PC-3 (cell line): Measurements from ENCODE around the gene MISP3. TPM values are rescaled to one million over a fixed set of nuclear protein-coding genes. Genes with fewer than 3 reads are reported as not detected.

Experiments used
- ATAC-seq: fragments of 200-7000 bp; cut with Tn5 transposase; 2 replicates; pipeline ENCODE4 v1.9.1; 2020; ENCODE audit warnings: mild to moderate bottlenecking, moderate library complexity
- BruUV-seq: library from RNA; stranded (reverse); fragments of 400-500 nt; replicated peaks from 2 replicates; lab custom pipeline; 2021; lab: Mats Ljungman, UMichigan
- CTCF ChIA-PET: fragments of 300-600 bp; sonication (Branson Sonifier 250); formaldehyde crosslinking; loops from one replicate; lab custom pipeline; 2022; ENCODE audit warnings: antibody characterized with exemption; lab: Charles Lee
- POLR2A ChIA-PET: fragments of 300-600 bp; sonication (Branson Sonifier 250); formaldehyde crosslinking; loops from one replicate; lab custom pipeline; 2022; ENCODE audit warnings: antibody characterized with exemption; ENCODE audit not compliant: unreplicated experiment; lab: Charles Lee
- DNase-seq: peaks from one replicate; pipeline ENCODE4 v3.0.0-alpha.2; 2015
- H2AFZ ChIP-seq: fragments of 300-600 bp; sonication (generic); 2 replicates; pipeline ENCODE4 v1.6.0; 2016; ENCODE audit warnings: antibody characterized with exemption, low read length
- H3F3A ChIP-seq: fragments of 300-600 bp; sonication (generic); one replicate; pipeline ENCODE4 v1.6.0; 2017; ENCODE audit warnings: antibody characterized with exemption, low read length, control low read depth, mild to moderate bottlenecking; ENCODE audit not compliant: unreplicated experiment
- H3K27ac ChIP-seq: fragments of 300-600 bp; sonication (generic); 2 replicates; pipeline ENCODE4 v1.5.1; 2016; ENCODE audit warnings: mild to moderate bottlenecking, low read length
- H3K27me3 ChIP-seq: fragments of 300-600 bp; sonication (generic); 2 replicates; pipeline ENCODE4 v1.6.1; 2016; ENCODE audit warnings: low read length, mixed read lengths
- H3K36me3 ChIP-seq: fragments of 300-600 bp; sonication (generic); 2 replicates; pipeline ENCODE4 v1.6.1; 2016; ENCODE audit warnings: low read depth, mixed run types, low read length, mixed read lengths
- H3K4me1 ChIP-seq: fragments of 300-600 bp; sonication (generic); 2 replicates; pipeline ENCODE4 v1.5.1; 2016; ENCODE audit warnings: low read length; ENCODE audit not compliant: insufficient read depth
- H3K4me2 ChIP-seq: fragments of 300-600 bp; sonication (generic); 2 replicates; pipeline ENCODE4 v1.6.0; 2016; ENCODE audit warnings: low read length
- H3K4me3 ChIP-seq: fragments of 300-600 bp; sonication (generic); 2 replicates; pipeline ENCODE4 v1.5.1; 2016; ENCODE audit warnings: mild to moderate bottlenecking, low read length, mixed read lengths
- H3K79me2 ChIP-seq: fragments of 300-600 bp; sonication (generic); 2 replicates; pipeline ENCODE4 v1.6.1; 2017; ENCODE audit warnings: low read length, mixed read lengths
- H3K9ac ChIP-seq: fragments of 300-600 bp; sonication (generic); 2 replicates; pipeline ENCODE4 v1.6.0; 2016; ENCODE audit warnings: mild to moderate bottlenecking, low read length
- H3K9me2 ChIP-seq: fragments of 300-600 bp; sonication (generic); replicated peaks from 2 replicates; pipeline ENCODE4 v1.6.1; 2016; ENCODE audit warnings: mixed run types, low read length, mixed read lengths
- H3K9me3 ChIP-seq: fragments of 300-600 bp; sonication (generic); 2 replicates; pipeline ENCODE4 v1.6.1; 2016; ENCODE audit warnings: low read length, mixed read lengths
- H4K20me1 ChIP-seq: fragments of 300-600 bp; sonication (generic); 2 replicates; pipeline ENCODE4 v1.6.1; 2016; ENCODE audit warnings: low read length, mixed read lengths
- EZH2 ChIP-seq: fragments of 300-600 bp; sonication (generic); IDR thresholded peaks from one replicate; pipeline ENCODE4 v1.6.1; 2017; ENCODE audit warnings: antibody characterized with exemption, mild to moderate bottlenecking, low read length; ENCODE audit not compliant: unreplicated experiment
- EZH2phosphoT487 ChIP-seq: fragments of 300-600 bp; sonication (generic); IDR thresholded peaks from 2 replicates; pipeline ENCODE4 v1.6.1; 2018; ENCODE audit warnings: mild to moderate bottlenecking, antibody characterized with exemption, low read length, borderline replicate concordance
- intact Hi-C: fragments of 100-400 bp; cut with micrococcal nuclease; formaldehyde crosslinking; loops from 2 replicates; pipeline ENCODE4 v1.9.0; 2023
- total RNA-seq: library from RNA; depleted of rRNA; stranded (reverse); fragments of >200 nt; gene quantifications from 2 replicates; pipeline ENCODE4 v1.2.3, GENCODE V29; 2014
- TF ChIP-seq, protein P1 (sequence below): fragments of 300-600 bp; sonication (generic); conservative IDR thresholded peaks from 2 replicates; pipeline ENCODE4 v1.5.1; 2017; ENCODE audit warnings: antibody characterized with exemption, low read depth, mild to moderate bottlenecking, low read length

The MISP3 gene
- total RNA-seq, 1 experiment from 2014 or later = 6.1 TPM

DNA sequence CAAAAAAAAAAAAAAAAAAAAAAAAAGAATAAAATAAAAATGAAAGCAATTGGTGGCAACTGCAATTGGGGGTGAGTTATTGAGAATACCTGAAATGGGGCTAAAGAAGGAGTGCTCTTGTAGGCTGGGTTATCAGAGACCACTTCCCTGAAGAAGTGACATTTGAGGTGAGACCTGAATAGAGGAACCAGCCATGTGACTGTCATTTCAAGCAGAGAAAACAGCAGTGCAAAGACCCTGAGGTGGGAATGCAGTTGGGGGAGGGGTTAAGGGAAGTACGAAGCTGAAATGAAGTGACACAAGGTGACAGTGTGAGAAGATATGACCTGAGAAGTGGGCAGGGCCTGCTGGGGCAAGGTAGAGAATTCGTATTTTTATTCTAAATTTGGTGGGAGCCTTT lies 6.5 kb upstream of the MISP3 start:
- ChIA-PET POLR2A (no interaction called here), CTCF (no interaction called here)
- Histone ChIP-seq H4K20me1 (no peaks in the 10 kb centered on the region), H3K4me3 (no peak overlapping the region), H3F3A (no peaks in the 10 kb centered on the region), H3K4me2 (no peak overlapping the region), H3K27me3 (no peaks in the 10 kb centered on the region), H3K9me3 (no peaks in the 10 kb centered on the region), H3K36me3 (no peaks in the 10 kb centered on the region), H2AFZ (no peak overlapping the region), H3K27ac (no peak overlapping the region), H3K4me1 (peaks cover 13% of the 10 kb centered on the region; the same call in 1 of the 2 replicates), H3K9ac (no peak overlapping the region), H3K9me2 (no peaks in the 10 kb centered on the region), H3K79me2 (no peaks in the 10 kb centered on the region)
- TF ChIP-seq EZH2 (no peak), EZH2phosphoT487 (no peak)
- TF ChIP-seq, protein P1, sequence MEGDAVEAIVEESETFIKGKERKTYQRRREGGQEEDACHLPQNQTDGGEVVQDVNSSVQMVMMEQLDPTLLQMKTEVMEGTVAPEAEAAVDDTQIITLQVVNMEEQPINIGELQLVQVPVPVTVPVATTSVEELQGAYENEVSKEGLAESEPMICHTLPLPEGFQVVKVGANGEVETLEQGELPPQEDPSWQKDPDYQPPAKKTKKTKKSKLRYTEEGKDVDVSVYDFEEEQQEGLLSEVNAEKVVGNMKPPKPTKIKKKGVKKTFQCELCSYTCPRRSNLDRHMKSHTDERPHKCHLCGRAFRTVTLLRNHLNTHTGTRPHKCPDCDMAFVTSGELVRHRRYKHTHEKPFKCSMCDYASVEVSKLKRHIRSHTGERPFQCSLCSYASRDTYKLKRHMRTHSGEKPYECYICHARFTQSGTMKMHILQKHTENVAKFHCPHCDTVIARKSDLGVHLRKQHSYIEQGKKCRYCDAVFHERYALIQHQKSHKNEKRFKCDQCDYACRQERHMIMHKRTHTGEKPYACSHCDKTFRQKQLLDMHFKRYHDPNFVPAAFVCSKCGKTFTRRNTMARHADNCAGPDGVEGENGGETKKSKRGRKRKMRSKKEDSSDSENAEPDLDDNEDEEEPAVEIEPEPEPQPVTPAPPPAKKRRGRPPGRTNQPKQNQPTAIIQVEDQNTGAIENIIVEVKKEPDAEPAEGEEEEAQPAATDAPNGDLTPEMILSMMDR = no peak
- BruUV-seq = no TSS peak
- DNase-seq (no peak), ATAC-seq (no peak)
- intact Hi-C loops = no loop called here

DNA sequence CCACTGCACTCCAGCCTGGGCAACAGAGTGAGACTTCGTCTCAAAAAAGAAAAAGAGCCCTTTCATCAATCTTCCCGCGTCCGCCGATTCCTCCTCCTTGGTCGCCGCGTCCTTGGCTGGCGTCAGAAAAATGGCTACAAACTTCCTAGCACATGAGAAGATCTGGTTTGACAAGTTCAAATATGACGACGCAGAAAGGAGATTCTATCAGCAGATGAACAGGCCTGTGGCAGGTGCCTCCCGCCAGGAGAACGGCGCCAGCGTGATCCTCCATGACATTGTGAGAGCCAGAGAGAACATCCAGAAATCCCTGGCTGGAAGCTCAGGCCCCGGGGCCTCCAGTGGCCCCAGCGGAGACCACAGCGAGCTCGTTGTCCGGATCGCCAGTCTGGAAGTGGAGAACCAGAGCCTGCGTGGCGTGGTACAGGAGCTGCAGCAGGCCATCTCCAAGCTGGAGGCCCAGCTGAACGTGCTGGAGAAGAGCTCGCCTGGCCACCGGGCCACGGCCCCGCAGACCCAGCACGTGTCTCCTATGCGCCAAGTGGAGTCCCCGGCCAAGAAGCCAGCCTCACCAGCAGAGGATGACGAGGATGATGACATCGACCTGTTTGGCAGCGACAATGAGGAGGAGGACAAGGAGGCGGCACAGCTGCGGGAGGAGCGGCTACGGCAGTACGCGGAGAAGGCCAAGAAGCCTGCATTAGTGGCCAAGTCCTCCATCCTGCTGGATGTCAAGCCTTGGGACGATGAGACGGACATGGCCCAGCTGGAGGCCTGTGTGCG lies 2.1 kb upstream of the MISP3 start:
- no peak for ATAC-seq
- H3K4me2 ChIP-seq = no peak overlapping the region
- no peaks in the 10 kb centered on the region for H3K36me3 ChIP-seq
- TF ChIP-seq EZH2phosphoT487 = no peak
- no peak for TF ChIP-seq EZH2
- TF ChIP-seq, protein P1 = no peak
- H3K9ac ChIP-seq = no peak overlapping the region
- no peak for DNase-seq
- BruUV-seq = no TSS peak
- peaks cover 9% of the 10 kb centered on the region; the same call in 1 of the 2 replicates for H3K79me2 ChIP-seq
- H2AFZ ChIP-seq = no peak overlapping the region
- no peaks in the 10 kb centered on the region for H4K20me1 ChIP-seq
- CTCF ChIA-PET = interaction anchor here (1.8 kb wide), 1 partner anchor 11 kb away, joined by 13 read pairs; no protein-coding TSS in a partner anchor
- intact Hi-C loops = loop anchor here (5.0 to 10.0 kb wide), 2 partner anchors 108 to 286 kb away; no protein-coding TSS in a partner anchor
- H3K27me3 ChIP-seq = no peaks in the 10 kb centered on the region
- peaks cover 19% of the 10 kb centered on the region for H3K4me1 ChIP-seq
- POLR2A ChIA-PET = no interaction called here
- H3K4me3 ChIP-seq = no peak overlapping the region
- no peaks in the 10 kb centered on the region for H3K9me3 ChIP-seq
- H3F3A ChIP-seq = no peaks in the 10 kb centered on the region
- H3K27ac ChIP-seq = no peak overlapping the region
- H3K9me2 ChIP-seq = no peaks in the 10 kb centered on the region
